HPDE6-E6E7 (cell line): Measurements from ENCODE around the gene GNG7.
"Not testable (repeated sequence)": the region's sequence is repeated elsewhere in the genome, so short reads cannot be mapped to it uniquely, and the experiment has no call there.

ENCODE experiments used
- DNase-seq: peaks from one replicate; pipeline ENCODE4 v3.0.0; 2011; ENCODE audit warnings: missing footprints; ENCODE audit errors: extremely low spot score

Gene GNG7

GRCh38 chr19:2511570-2511969 is 190.9 kb downstream of the GNG7 start:
- DNase-seq: no peak

GRCh38 chr19:2509096-2509495 is 193.4 kb downstream of the GNG7 start:
- DNase-seq: no peak

- peak; percentile 75 for DNase-seq
These were observed 195.4 kb downstream of the GNG7 start for GRCh38 chr19:2507109-2507508.

GRCh38 chr19:2506656-2507055 is 195.8 kb downstream of the GNG7 start:
- not testable (repeated sequence) for DNase-seq

GRCh38 chr19:2503521-2504109 is 198.9 kb downstream of the GNG7 start:
- DNase-seq: peak; percentile 87

- DNase-seq: no peak
These were observed 201.6 kb downstream of the GNG7 start for GRCh38 chr19:2500841-2501261.

- no peak for DNase-seq
These were observed 202.3 kb downstream of the GNG7 start for GRCh38 chr19:2500156-2500555.

- no peak for DNase-seq
These were observed 205.3 kb downstream of the GNG7 start for GRCh38 chr19:2497186-2497585.

GRCh38 chr19:2495651-2496316 is 206.7 kb downstream of the GNG7 start:
- DNase-seq: no peak

GRCh38 chr19:2495130-2495641 is 207.3 kb downstream of the GNG7 start:
- DNase-seq: peak; percentile 45

- DNase-seq: no peak
These were observed 207.9 kb downstream of the GNG7 start for GRCh38 chr19:2494447-2495129.

GRCh38 chr19:2494084-2494446 is 208.4 kb downstream of the GNG7 start:
- DNase-seq: no peak

GRCh38 chr19:2493448-2493847 is 209.0 kb downstream of the GNG7 start:
- not testable (repeated sequence) for DNase-seq

GRCh38 chr19:2492870-2493269 is 209.6 kb downstream of the GNG7 start:
- DNase-seq: no peak

GRCh38 chr19:2491130-2491801 is 211.2 kb downstream of the GNG7 start:
- peak; percentile 58 for DNase-seq

- DNase-seq: no peak
These were observed 211.8 kb downstream of the GNG7 start for GRCh38 chr19:2490659-2491058.

- no peak for DNase-seq
These were observed 213.4 kb downstream of the GNG7 start for GRCh38 chr19:2488942-2489731.

GRCh38 chr19:2488405-2488941 is 214.0 kb downstream of the GNG7 start:
- no peak for DNase-seq

- DNase-seq: no peak
These were observed 214.7 kb downstream of the GNG7 start for GRCh38 chr19:2487842-2488241.

- no peak for DNase-seq
These were observed 215.4 kb downstream of the GNG7 start for GRCh38 chr19:2487090-2487489.

GRCh38 chr19:2485428-2485827 is 217.1 kb downstream of the GNG7 start:
- DNase-seq: no peak
